ENCODE measurements around the gene FUT6.

DNA sequence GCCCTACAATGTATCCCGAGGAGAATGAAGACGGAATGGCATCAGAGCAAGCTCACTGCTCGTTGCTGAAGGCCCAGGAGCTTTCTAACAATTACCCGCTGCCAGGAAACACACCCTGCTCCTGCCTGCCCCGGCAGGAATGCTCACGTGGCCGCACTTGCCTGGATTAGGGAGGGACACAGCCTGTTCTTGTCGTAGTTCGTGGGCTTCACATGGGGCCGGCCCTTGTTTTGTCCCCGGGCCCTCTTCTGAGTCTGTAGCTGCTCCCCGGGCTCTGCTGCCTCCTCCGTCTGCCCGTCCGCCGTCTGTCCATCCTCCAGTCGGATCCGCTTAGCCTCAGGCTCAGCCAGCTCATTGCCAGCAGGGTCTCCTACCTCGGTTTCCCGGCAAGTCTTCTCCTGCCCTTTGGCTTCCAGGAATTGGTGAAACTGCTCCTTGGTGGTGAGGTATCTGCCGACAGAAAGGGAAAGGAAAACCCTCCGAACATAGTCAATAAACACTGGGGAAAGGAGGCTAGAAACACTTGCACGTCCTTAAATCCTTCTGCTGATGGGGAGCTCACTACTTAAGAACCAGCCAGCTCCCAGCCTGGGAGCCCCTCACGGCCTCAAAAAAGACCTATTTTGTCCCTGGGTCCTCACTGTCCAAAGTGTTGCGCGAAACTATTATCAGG, 49.5 kb downstream of the FUT6 start:
- no peak for TF ChIP-seq CTCF (IDR thresholded peaks at IDR 0.05; ENCODE audit: low read depth, low read length, missing input control)
- TF ChIP-seq, protein P1, sequence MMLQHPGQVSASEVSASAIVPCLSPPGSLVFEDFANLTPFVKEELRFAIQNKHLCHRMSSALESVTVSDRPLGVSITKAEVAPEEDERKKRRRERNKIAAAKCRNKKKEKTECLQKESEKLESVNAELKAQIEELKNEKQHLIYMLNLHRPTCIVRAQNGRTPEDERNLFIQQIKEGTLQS (IDR thresholded peaks at IDR 0.05): no peak
- no peak for TF ChIP-seq RAD21 (IDR thresholded peaks at IDR 0.05)
- TF ChIP-seq GABPA (IDR thresholded peaks at IDR 0.05 in 1 of 2, conservative IDR thresholded peaks at IDR 0.05 in 1 of 2): no peak
- TF ChIP-seq REST (IDR thresholded peaks at IDR 0.05): no peak
- TF ChIP-seq, protein P2, sequence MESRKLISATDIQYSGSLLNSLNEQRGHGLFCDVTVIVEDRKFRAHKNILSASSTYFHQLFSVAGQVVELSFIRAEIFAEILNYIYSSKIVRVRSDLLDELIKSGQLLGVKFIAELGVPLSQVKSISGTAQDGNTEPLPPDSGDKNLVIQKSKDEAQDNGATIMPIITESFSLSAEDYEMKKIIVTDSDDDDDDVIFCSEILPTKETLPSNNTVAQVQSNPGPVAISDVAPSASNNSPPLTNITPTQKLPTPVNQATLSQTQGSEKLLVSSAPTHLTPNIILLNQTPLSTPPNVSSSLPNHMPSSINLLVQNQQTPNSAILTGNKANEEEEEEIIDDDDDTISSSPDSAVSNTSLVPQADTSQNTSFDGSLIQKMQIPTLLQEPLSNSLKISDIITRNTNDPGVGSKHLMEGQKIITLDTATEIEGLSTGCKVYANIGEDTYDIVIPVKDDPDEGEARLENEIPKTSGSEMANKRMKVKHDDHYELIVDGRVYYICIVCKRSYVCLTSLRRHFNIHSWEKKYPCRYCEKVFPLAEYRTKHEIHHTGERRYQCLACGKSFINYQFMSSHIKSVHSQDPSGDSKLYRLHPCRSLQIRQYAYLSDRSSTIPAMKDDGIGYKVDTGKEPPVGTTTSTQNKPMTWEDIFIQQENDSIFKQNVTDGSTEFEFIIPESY (IDR thresholded peaks at IDR 0.05): no peak

Measured in liver (tissue), 3 donors.